Panc1 (cell line): Measurements from ENCODE around the gene NPB. TPM values are rescaled to one million over a fixed set of nuclear protein-coding genes. Genes with fewer than 3 reads are reported as not detected.
A peak's percentile ranks its signal among the peaks of the same experiment; 100 is the strongest.

Experiments
- ATAC-seq: fragments of 200-7000 bp; cut with Tn5 transposase; 2 replicates; pipeline ENCODE4 v1.9.1; 2020; ENCODE audit warnings: mild to moderate bottlenecking, moderate library complexity
- BruUV-seq: library from RNA; stranded (reverse); fragments of 400-500 nt; replicated peaks from 2 replicates; lab custom pipeline; 2021; lab: Mats Ljungman, UMichigan
- CTCF ChIA-PET: fragments of 300-600 bp; sonication (Branson Sonifier 250); formaldehyde crosslinking; loops from one replicate; lab custom pipeline; 2022; ENCODE audit warnings: antibody characterized with exemption; lab: Charles Lee
- POLR2A ChIA-PET: fragments of 300-600 bp; sonication (Branson Sonifier 250); formaldehyde crosslinking; loops from one replicate; lab custom pipeline; 2022; ENCODE audit warnings: antibody characterized with exemption; lab: Charles Lee
- DNase-seq: peaks from one replicate; pipeline ENCODE4 v3.0.0-alpha.2; 2010; ENCODE audit warnings: low read depth, low spot score
- H3K27ac ChIP-seq: 2 replicates; pipeline ENCODE4 v1.5.1; 2011; ENCODE audit warnings: mild to moderate bottlenecking, low read length, inconsistent platforms
- H3K27me3 ChIP-seq: fragments of 200-500 bp; sonication (Bioruptor generic); 2 replicates; pipeline ENCODE4 v1.6.0; 2014; ENCODE audit warnings: low read length, inconsistent platforms; ENCODE audit not compliant: control insufficient read depth, insufficient read depth
- H3K36me3 ChIP-seq: fragments of 200-500 bp; sonication (Bioruptor generic); 2 replicates; pipeline ENCODE4 v1.5.1; 2014; ENCODE audit warnings: inconsistent platforms, mild to moderate bottlenecking, low read length, moderate library complexity; ENCODE audit not compliant: control insufficient read depth, insufficient read depth
- H3K4me1 ChIP-seq: 2 replicates; pipeline ENCODE4 v1.5.1; 2011; ENCODE audit warnings: inconsistent platforms, mild to moderate bottlenecking, low read length, moderate library complexity; ENCODE audit not compliant: control insufficient read depth, insufficient read depth
- H3K4me3 ChIP-seq, 2 experiments: 2 replicates each; pipeline ENCODE4 v1.5.1; 2011 to 2012; ENCODE audit warnings: low read depth in 2 of 2, low read length in 2 of 2, mild to moderate bottlenecking in 2 of 2, inconsistent platforms in 1 of 2, moderate library complexity in 1 of 2
- H3K9me3 ChIP-seq: fragments of 200-500 bp; sonication (Bioruptor generic); 2 replicates; pipeline ENCODE4 v1.5.1; 2014; ENCODE audit warnings: low read depth, mild to moderate bottlenecking, inconsistent platforms, low read length, moderate library complexity; ENCODE audit not compliant: control insufficient read depth, insufficient read depth
- CTCF ChIP-seq: fragments of 450-650 bp; IDR thresholded peaks from 2 replicates; pipeline ENCODE4 v1.5.1; 2017; ENCODE audit warnings: mild to moderate bottlenecking
- POLR2AphosphoS5 ChIP-seq: IDR thresholded peaks from 2 replicates; pipeline ENCODE4 v1.6.1; 2012; ENCODE audit warnings: mild to moderate bottlenecking, low read depth, low read length, moderate library complexity
- REST ChIP-seq, 2 experiments: IDR thresholded peaks; 2 replicates each; pipeline ENCODE4 v1.6.1; 2011 to 2012; ENCODE audit warnings: low read depth in 2 of 2, control low read depth in 1 of 2, low read length in 1 of 2, mild to moderate bottlenecking in 1 of 2, moderate library complexity in 1 of 2; ENCODE audit not compliant: insufficient read depth in 1 of 2
- SIN3A ChIP-seq: IDR thresholded peaks from 2 replicates; pipeline ENCODE4 v1.6.1; 2012; ENCODE audit warnings: low read depth, mild to moderate bottlenecking, low read length, moderate library complexity, borderline replicate concordance; ENCODE audit not compliant: insufficient read depth
- TCF7L2 ChIP-seq: IDR thresholded peaks from 2 replicates; pipeline ENCODE4 v1.6.1; 2011; ENCODE audit warnings: mild to moderate bottlenecking, low read depth, low read length, inconsistent platforms
- in situ Hi-C: cut with HindIII; loops from 2 replicates; pipeline ENCODE4 v1.10.0; 2016; ENCODE audit warnings: low sequenced_read_pairs, low pct_unique_long_range_greater_than_20kb
- intact Hi-C: fragments of 100-400 bp; cut with micrococcal nuclease; formaldehyde crosslinking; loops from one replicate; pipeline ENCODE4 v1.10.0; 2022; ENCODE audit not compliant: unreplicated experiment
- total RNA-seq: library from RNA; stranded (reverse); gene quantifications from one replicate; pipeline ENCODE4 v1.2.1, GENCODE V29; 2021; ENCODE audit not compliant: unreplicated experiment

Gene NPB
- total RNA-seq, 1 experiment from 2014 or later: 3.9 TPM

GRCh38 chr17:81865358-81865732, 36.7 kb upstream of the NPB start:
- DNase-seq: no peak
- no TSS peak for BruUV-seq
- Histone ChIP-seq H3K9me3 (no peaks in the 10 kb centered on the region), H3K27me3 (no peaks in the 10 kb centered on the region), H3K36me3 (peaks cover 5% of the 10 kb centered on the region; the same call in 1 of the 2 replicates), H3K4me3 (no peak overlapping the region), H3K27ac (peak overlapping the region; percentile 2), H3K4me1 (peaks cover 57% of the 10 kb centered on the region)
- ChIA-PET POLR2A (interaction anchor here (0.5 kb wide), 1 partner anchor 134 kb away, joined by 3 read pairs; no protein-coding TSS in a partner anchor), CTCF (no interaction called here)
- intact Hi-C loops (loop anchor here (10.0 kb wide), 1 partner anchor 159 kb away; the partner anchor contains the start of genes CENPX and LRRC45), in situ Hi-C loops (no loop called here)
- no peak for TF ChIP-seq SIN3A
- TF ChIP-seq CTCF: no peak
- no peak for TF ChIP-seq REST (IDR thresholded peaks at IDR 0.05; ENCODE audit: insufficient read depth in 1 of 2, low read depth in 2 of 2, low read length in 1 of 2)
- TF ChIP-seq TCF7L2: no peak
- TF ChIP-seq POLR2AphosphoS5: no peak
- ATAC-seq: no peak

GRCh38 chr17:81865733-81866439, 36.2 kb upstream of the NPB start:
- H3K4me3 ChIP-seq: no peak overlapping the region
- BruUV-seq: no TSS peak
- intact Hi-C loops (loop anchor here (10.0 kb wide), 1 partner anchor 159 kb away; the partner anchor contains the start of genes CENPX and LRRC45), in situ Hi-C loops (no loop called here)
- CTCF ChIA-PET: no interaction called here
- peak overlapping the region; percentile 90 for H3K27ac ChIP-seq
- H3K9me3 ChIP-seq: no peaks in the 10 kb centered on the region
- POLR2A ChIA-PET: interaction anchor here (0.5 kb wide), 1 partner anchor 135 kb away, joined by 3 read pairs; no protein-coding TSS in a partner anchor
- H3K4me1 ChIP-seq: peaks cover 57% of the 10 kb centered on the region
- no peaks in the 10 kb centered on the region for H3K27me3 ChIP-seq
- DNase-seq: no peak
- TF ChIP-seq CTCF (no peak), SIN3A (no peak), REST (IDR thresholded peaks at IDR 0.05; ENCODE audit: insufficient read depth in 1 of 2, low read depth in 2 of 2, low read length in 1 of 2) (no peak), TCF7L2 (no peak), POLR2AphosphoS5 (no peak)
- peaks cover 11% of the 10 kb centered on the region; the same call in 1 of the 2 replicates for H3K36me3 ChIP-seq
- no peak for ATAC-seq
